Measurements from ENCODE around the gene PTPRG.

The PTPRG gene

DNA sequence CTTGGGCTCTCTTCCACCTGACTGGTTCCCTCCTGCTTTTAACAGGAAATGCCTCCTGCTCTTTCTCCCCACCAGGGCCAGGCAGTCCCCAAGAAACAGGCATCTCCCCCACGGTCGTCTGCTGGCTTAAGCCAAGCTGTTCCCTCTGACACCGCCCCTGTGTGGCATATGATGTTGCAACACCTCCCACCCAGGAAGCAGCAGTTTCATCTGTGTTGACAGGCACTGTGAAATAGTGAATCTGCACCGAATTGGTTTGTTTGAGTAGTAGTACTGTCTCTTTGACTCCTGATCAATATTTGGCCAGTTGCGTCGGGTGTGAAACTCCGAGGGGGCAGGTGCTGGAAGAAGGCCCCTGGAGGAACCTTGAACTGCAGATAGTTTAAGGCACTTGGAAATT, 623.2 kb downstream of the PTPRG start:
- no peak for DNase-seq (ENCODE audit: low read depth in 2 of 2)

DNA sequence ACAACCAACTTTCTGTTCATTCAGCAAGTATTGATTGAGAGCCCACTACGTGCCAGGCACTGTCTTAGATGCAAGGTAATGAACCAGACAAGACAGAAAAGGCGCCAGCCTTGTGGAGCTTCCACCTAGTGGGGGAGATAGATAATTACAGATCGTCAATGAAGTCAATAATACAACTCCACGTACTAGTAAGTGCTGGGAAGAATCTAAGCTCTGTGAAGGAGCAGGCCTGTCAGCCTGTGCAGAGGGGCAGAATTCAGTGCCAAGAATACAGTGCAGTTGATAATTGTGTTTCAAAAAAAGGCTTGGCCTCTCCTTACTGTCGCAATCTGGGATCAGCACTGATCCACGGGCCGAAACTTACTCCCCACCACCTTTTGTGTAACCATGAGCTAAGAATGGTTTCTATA, 625.7 kb downstream of the PTPRG start:
- DNase-seq (ENCODE audit: low read depth in 2 of 2), result no peak

DNA sequence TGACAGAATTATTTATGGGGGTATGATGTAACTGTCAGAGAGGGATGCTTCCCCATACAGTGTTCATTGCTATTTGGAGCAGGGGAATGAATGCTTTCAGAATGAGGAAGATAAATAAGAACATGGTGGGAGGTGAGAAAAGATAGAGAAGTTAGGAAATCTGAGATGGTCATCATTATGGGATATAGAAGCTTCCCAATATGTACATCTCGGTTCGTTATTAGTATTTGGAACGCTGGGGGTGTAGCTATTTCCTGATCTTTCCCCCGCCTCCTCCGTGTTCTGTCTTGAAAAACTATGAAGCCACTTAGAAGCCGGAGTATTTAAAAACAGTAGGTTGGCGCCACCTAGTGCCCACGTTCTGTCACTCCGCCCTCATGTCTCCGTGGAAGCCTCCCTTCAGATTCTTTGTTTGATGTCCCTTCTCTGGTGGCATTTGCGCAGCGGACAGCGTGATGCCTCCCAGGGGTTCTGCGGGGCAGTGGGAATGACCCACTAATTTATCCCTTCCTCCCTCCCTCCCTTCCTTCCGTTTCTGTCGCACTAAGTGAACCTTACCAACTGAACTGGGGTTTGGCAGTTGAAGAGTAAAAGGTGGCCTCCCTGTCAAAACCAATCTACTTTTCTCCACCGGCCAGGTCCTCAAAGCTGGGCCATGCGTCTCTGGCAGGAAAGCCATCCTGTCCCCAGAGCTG, 627.5 kb downstream of the PTPRG start:
- peak; percentile 11 to 18 for DNase-seq (ENCODE audit: low read depth in 2 of 2)

DNA sequence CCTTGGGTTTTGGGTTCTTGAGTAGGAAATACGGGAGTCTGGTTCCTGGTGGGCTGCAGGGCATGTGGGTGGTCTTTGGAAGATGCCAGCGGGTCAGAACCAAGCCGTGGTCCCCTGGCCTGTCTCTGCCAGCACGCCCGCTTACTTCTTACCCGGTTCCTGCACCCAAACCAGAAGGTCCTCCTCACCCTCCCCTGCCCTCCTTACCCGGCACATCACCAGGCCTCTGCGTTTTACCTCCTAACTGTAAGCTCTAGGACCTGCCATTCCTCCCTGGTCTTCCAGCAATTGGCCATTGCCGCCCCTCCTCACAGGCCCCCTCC, 628.0 kb downstream of the PTPRG start:
- no peak for DNase-seq (ENCODE audit: low read depth in 2 of 2)

DNA sequence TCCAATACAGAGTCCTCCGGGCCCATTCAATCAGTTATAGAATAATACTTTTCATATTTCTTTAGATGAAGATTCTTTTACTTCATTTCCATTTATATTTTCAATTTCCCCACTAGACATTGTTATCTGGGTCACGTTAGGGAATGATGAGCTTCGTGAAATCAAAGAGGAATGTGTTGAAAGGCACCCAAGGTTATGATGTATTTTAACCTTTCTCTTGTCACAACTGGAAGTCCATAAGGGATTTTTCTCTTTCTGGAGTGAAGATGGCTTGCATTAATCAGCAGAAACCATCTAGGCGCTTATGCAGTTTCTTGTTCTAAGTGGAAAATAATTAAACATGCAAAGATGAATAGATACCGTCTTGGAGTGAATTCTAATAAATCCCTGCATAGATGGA, 631.5 kb downstream of the PTPRG start:
- DNase-seq (ENCODE audit: low read depth in 2 of 2), result no peak

DNA sequence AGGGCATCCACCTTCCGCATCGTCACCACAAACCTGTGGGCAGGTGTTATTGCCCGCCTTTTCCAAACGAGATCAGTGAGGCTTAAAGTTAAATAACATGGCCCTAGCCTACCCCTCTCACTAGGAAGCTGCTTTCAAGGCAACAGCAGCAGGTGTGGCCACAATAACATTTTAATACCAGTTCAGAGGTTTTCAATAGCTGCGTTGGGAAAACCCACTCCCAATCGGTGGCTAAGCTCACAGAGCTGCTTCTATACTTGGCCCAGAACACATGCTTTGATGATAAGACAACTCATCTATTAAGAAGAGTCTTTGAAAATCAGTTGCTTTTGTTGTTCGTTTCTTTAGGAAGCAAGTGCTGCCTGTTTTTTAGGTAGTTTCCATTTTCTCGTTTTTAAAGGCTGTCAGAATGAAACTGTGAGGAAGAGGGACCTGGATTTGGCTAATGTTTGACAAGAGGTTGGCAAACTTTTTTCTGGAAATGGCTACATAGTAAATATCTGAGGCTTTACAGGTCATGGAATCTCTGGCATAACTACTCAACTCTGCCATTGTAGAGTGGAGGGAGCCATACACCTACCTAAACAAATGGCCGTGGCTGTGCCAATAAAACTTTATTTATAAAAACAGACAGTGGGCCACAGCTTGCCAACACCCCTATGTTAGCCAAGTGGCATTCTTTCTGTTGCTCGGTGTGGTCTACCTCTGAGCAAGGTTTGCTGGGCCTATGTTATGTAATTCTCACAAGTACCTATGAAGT, 632.4 kb downstream of the PTPRG start:
- no peak for DNase-seq (ENCODE audit: low read depth in 2 of 2)

DNA sequence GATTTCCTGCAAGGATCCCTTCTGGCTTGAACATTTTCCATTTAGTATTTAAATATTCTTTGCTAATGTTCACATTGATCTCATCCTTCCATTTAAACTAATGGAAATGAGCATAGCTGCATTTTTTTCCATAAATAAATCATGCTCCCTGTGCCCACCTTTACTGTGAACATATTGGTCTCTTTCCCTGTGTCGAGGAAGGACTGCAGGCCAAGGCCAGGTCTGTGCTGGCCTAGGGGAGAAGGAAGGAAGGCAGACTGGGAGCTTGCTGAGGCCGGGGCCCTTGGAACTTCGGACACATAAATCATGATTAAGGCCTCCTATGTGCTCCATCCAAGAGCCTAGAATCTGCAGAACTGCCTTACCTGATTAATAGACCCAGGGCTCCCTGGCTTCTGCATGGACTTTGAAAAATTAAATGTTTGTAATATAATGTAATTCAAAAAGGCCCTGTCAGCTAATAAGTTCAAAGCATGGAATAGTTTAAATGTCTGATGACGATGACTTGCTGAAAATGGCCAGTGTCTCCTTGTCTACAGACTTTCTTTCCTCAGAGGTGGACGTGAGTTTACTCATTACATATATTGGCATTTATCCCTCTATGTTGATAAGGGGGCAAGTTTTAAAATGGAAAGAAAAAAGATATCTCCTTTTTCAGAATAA, 636.1 kb downstream of the PTPRG start:
- DNase-seq (ENCODE audit: low read depth in 2 of 2), result no peak

DNA sequence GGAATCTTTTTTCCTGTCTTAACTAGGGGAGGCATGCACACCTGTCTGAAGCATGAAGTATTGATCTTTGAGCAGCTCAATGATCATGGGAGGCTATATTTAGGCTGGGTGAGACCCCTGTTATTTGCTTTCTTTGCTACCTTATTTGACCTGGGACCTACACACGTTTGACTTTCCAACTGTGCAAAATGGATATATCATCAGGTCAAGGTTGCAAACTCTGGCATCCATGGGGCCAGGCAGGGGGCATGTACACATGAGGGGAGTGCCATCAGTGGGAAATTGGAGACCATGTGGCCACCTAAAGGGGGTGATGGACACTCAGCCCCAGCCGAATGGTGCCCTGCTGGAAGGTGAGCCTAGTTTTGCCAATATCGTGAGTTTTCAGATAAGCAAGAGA, 637.8 kb downstream of the PTPRG start:
- DNase-seq (ENCODE audit: low read depth in 2 of 2), result no peak

DNA sequence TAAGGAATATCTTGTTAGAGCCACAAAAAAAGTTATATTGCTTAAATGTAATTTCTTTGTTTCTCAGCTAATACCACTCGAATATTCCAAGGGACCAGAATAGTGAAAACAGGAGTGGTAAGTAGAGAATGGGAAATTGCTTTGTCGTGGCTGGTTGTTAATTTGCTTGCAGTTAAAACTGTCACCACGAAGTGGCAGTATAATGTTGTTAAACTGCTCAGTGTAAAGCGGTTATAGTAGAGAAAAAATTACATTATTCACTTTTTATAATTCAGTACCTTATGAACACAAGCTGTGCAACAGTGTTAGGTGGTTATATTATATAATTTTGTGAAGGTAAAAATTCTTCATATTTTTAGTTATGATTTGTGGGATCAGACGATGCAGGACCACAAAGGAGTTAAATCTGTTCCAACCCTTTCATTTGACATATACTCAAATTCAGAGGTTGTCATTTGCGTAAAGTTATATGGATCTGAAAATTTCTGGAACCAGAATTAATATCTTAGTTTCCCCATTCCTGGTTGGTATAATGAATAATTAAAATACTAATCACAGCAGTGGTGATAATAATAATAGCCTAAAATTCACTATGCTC, 640.2 kb downstream of the PTPRG start:
- DNase-seq (ENCODE audit: low read depth in 2 of 2), result no peak

DNA sequence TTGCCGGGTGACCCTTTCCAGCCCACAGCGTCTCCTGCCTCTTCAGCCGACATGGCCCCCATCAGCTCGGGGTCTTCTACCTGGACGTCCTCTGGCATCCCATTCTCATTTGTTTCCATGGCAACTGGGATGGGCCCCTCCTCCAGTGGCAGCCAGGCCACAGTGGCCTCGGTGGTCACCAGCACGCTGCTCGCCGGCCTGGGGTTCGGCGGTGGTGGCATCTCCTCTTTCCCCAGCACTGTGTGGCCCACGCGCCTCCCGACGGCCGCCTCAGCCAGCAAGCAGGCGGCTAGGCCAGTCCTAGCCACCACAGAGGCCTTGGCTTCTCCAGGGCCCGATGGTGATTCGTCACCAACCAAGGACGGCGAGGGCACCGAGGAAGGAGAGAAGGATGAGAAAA, 641.8 kb downstream of the PTPRG start:
- DNase-seq (ENCODE audit: low read depth in 2 of 2), result no peak

DNA sequence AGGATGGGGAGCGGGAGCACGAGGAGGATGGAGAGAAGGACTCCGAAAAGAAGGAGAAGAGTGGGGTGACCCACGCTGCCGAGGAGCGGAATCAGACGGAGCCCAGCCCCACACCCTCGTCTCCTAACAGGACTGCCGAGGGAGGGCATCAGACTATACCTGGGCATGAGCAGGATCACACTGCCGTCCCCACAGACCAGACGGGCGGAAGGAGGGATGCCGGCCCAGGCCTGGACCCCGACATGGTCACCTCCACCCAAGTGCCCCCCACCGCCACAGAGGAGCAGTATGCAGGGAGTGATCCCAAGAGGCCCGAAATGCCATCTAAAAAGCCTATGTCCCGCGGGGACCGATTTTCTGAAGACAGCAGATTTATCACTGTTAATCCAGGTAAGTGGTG, 642.2 kb downstream of the PTPRG start:
- DNase-seq (ENCODE audit: low read depth in 2 of 2), result no peak

DNA sequence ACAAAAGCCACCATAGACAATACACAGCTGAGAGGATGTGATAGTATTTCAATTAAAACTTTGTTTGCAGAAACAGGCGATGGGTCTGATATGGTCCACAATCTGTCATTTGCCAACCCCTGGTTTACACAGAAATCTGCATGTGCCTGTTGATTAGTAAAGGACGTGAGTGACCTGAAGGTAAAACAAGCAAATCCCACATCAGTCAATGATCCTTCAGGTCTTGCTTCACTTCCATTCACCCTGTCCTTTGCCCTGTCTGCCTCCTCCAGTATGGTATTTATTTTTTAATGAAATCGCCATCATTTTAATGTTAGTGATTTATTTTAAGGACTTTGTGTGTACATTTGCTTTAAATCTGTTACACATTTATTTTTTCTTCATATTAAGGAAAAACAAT, 645.8 kb downstream of the PTPRG start:
- DNase-seq (ENCODE audit: low read depth in 2 of 2), result no peak

DNA sequence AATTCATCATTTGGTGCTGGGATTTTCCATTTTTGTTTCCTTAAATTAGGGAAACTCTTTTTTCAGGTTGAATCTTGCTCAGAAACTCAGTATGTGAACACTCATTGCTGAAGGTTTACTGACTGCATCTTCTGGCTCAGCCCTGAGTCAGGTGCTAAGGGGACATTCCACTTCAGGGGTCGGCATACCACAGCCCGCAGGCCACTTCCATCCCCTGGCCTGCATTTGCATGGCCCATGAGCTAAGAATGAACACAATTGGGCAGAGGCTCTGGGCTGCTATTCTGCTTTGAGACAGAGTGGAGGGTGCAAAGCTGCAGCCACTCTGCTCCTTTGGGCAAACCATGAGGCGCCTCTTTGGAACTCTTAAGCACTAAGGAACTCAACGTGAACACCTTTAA, 647.0 kb downstream of the PTPRG start:
- DNase-seq (ENCODE audit: low read depth in 2 of 2), result no peak

DNA sequence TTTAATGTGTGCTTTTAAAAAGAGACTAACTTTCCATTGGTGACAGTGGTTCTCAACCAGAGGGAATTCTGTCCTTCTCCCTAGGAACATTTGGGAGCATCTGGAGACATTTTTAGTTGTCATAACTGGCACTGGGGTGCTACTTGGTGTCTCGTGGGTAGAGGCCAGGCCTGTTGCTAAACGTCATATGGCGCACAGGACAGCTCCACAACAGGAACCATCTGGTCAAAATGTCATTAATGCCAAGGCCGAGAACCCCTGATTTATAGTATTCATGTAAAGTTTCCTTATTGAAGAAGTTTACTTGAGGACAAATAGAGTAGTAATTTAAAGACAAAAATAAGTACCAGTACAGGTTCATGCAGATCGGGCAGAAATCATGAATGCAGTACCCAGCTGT, 647.7 kb downstream of the PTPRG start:
- no peak for DNase-seq (ENCODE audit: low read depth in 2 of 2)

DNA sequence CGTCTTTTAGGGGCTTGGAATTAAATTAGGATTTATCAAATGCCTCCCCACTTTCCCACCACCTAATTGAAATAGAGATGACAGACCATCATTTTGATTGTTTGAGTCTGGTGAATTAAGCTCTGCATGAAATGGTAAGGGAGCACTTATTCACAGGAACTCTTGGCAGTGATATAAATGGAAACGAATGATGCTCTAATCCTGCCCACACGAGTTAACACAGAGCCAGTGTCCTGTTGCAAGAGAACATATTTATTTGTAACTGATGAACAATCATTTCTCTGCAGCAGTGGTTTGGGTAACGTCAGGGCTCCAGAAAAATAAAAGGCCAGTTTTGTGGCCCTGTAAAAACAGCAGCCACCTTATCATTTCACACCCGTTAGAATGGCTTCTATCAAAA, 648.6 kb downstream of the PTPRG start:
- no peak for DNase-seq (ENCODE audit: low read depth in 2 of 2)

DNA sequence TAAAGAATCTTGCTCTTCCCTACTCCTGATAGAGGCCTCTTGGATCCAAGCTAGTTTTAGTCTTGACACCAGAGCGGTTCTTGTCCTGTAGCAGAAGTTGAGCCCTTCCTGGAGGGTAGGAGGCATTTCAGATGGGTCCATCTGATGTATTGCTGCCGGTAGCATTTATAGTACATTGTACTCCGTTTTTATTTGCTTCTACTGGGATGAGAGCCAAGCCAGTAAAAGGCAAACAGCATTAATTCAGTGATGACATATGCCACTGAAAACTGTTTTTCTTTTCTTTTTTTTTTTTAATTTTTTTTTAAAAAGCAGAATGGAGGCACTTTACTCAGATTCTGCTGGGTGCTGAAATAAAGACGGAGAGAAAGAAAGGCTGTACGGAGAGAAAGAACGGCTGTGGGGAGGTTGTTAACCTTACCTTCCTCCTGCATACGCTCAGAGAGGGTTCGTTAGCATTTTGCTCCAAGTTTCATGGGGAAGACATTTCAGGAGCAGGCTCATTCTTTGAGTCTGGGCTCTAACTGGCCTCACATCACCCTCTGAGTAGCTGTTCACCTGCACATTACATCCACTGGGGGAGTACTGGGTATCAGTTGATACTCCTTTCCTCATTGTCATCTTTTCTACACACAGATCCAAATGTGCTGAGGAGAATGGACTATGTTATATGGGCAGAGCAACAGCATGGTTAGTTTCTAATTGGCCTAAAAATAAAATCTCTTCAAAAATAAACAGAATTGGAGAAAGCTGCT, 650.5 kb downstream of the PTPRG start:
- no peak for DNase-seq (ENCODE audit: low read depth in 2 of 2)

DNA sequence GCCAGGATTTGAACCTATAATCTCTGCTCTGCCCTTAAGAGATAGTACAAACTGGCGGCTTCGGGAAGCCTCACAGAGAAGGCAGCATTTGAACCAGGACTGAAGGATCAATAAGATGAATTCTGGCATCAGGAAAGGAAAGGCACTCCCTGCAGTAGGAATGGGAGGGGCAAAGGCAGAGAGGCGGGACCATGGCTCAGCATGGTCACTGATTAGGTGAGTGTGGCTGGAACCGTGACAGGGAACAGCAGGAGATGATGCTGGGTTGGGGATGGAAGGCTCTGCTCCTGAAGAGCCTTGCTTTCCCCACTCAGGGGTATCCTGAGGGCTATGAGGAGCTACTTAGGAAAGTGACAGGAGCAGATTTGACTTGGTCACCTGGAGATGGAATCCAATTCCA, 653.5 kb downstream of the PTPRG start:
- DNase-seq (ENCODE audit: low read depth in 2 of 2), result no peak

DNA sequence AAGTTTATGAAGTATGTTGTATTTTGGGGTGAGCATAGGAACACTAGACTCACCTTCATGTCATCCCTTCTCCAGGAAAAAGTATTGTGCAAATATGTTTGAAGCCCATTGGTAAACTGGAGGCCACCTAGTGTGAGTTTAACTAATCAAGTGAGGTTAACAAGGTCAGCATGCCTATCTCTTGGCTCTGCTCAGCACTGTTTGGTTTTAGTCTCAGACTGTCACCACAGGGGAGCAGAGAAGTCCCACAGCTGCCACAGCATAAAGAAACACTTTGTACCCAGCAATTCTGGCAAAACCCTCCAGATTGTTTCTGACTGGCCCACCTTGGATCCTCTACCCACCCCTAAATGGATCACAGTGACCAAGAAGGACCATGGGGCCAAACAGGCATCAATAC, 659.2 kb downstream of the PTPRG start:
- no peak for DNase-seq (ENCODE audit: low read depth in 2 of 2)

DNA sequence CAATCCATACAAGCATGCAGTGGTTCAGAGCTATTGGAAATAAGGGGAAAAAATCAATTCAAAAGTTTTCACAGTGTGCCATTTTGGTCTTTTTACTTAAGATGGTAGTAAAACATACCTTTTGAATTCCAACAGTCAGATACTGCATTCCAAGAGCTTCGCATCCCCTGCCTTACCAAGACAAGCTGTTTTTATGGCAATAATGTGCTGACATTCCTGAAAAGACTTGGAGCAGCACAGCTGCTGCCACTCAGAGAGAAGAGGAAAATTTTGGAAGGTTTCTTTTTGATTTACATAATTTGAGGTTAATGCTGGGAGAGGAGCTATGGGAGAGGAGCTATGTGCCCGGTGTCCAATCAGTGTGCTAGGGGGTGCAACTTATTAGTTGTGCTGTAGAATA, 663.7 kb downstream of the PTPRG start:
- DNase-seq (ENCODE audit: low read depth in 2 of 2), result no peak

DNA sequence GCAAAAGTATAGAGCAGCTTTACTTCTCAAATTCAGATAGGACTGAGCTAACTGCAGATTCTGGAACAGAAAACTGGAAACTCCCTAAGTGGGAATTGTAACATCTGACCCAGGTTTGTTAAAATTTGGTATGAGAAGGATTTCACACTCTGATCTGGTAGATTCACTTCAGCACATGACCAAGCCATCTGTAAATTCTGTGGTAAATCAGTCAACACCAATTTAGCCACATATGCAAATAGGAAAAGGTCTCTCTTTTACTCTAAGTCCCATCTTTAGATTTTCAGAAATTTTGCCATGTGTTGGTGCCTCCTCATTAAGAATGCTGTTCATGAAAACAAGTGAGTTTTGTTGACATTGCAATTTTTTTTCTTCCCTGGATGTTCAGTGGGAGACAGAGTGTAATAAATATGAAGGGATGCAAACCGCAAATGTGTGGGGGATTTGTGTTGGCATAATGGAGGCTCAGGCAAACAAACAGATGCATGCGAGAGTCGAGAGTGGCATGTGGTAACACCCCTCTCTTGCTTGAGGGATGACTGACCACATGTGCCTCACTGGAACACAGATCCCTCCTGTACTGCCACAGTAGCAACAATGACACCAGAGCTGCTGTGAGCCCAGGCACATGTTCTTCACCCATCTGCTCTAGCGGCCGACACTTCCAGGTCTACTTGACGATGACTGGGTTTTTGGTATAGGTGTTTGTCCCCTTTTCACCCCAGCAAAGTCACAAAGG, 665.4 kb downstream of the PTPRG start:
- DNase-seq (ENCODE audit: low read depth in 2 of 2), result no peak

DNA sequence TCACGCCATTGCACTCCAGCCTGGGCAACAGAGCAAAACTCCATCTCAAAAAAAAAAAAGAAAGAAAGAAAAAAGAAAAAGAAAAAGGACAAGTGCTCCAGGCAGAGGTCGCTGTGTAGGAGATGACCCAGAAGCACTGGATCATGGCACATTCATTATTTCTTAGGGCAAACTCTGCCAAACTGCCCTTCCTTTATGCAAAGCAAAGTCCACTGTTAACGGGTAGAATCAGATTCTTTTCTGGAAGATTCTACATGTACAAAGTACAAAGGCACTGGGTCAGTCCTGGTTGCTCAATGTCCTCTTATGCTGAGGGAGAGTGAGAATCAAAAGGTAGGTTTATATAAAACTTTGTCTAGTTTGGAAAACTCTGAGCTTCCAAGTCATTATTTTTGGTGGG, 667.1 kb downstream of the PTPRG start:
- DNase-seq (ENCODE audit: low read depth in 2 of 2), result no peak

Data from stimulated activated CD8-positive, alpha-beta memory T cell treated with anti-CD3 and anti-CD28 coated beads, Interleukin-15, amount 100 ng/mL, for 48 hours (primary cell).